Measurements from ENCODE around the gene XYLT2.

The XYLT2 gene

GRCh38 chr17:50365649-50366393 is 19.9 kb downstream of the XYLT2 start:
- no peak for FAIRE-seq

DNA sequence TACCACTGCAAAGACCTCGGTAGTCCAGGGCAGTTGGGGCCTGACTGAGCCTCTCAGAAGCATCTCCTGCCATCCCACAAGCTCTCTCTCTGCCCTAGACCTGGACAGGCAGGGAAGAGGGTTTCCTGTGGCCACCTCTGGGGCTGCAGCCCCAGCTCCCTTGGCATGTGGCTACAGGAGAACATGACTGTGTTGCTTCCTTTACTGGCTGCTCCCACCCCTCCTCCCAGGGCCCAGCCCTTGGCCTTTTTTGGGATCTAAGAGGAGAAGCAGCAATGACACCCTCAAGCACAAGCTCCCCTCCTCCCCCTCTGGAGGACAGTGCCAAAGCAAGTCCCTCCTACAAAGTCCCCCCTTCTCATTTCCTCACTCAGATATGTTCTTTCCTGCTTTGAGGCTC is 21.5 kb downstream of the XYLT2 start:
- FAIRE-seq = no peak

DNA sequence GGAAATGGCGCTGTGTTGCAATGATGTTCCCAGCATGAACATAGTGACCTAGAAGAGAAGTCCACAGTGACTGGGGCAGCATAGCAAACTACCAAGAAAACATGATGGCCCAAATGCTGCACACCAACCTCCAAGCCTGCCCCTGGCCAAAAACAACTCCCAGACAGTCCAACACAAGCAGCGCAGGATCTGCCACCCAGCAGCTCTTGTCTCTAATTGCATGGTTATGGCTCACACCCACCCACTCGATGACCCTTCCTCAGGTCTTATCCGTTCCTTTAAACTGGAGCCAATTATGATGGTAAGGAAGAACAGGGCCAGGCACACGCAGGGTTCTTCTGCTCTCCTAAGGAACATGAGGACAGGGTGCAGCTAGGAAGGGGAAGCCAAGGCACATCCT is 24.1 kb downstream of the XYLT2 start:
- FAIRE-seq = no peak

DNA sequence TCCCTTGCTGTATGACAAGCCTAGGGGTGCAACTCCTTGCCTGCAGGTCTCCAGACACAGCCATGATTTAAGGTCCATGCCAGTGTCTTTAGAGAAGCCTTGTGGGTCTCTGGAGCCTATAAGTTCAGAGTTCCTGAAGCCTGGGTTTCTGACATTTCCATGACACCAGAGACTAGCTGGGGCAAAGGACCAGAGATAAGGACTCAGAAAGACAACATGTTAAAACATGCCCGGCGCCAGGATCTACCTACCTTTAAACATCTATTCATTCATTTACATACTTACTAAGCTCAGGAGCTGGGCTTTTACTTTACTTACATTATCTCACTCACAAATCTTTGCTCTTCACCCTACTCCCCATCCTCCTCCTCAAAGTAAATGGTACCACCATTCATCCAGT is 25.6 kb downstream of the XYLT2 start:
- FAIRE-seq = no peak

DNA sequence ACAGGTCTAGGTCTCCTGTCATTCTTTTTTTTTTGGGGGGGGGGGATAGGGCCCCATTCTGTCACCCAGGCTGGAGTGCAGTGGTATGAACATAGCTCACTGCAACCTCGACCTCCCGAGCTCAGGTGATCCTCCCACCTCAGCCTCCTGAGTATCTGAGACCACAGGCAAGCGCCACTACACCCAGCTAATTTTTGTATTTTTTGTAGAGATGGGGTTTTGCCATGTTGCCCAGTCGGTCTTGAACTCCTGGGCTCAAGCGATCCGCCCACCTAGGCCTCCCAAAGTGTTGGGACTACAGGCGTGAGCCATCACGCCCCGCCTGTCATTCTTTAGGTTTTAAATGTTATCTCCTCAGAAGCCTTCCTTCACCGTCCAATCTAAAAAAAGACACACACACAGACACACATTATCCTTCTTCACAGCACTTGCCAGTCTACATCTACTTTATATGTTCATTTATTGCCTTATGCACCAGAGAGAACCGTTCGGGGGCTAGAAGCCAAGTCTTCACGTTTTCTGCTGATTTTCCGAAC is 26.4 kb downstream of the XYLT2 start:
- no peak for FAIRE-seq

GRCh38 chr17:50372758-50373556 is 27.0 kb downstream of the XYLT2 start, which contains the start of the genes EME1 and MRPL27:
EME1 (plus strand) TSS chr17:50373229; CDS start chr17:50375209, 1,980 bp downstream.
MRPL27 (minus strand) TSS chr17:50373184; CDS start chr17:50373170, 14 bp downstream.
- FAIRE-seq = no peak

- FAIRE-seq = no peak
Observed at GRCh38 chr17:50373705-50374104, 27.8 kb downstream of the XYLT2 start.

DNA sequence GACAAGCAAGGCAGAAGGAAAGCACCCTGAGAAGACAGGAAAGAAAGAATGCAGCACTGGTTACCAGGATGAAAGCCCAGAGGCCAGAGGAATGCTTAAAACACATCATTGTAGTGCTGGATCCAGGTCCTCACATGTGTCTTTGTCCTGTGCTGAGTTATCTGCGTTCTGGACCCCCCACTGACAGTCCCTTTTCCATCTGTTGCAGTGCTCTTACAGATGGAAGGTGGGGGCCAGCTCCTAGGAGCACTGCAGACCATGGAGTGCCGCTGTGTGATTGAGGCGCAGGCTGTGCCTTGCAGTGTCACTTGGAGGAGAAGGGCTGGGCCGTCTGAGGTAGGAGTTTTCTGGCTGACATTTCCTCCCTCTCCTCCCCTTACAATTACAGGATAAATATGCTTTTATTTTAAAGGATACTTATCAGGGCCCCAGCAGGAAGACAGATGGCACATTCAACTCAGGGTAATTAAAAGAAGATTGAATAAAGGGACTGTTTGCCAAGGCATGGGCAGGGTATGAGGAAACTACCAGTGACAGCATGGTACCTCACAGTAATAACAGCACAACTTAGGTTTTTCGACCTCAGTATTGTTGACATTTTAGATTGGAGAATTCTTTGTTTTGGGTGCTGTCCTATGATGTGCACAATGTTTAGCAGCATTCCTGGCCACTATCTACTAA is 30.1 kb downstream of the XYLT2 start:
- no peak for FAIRE-seq

- FAIRE-seq = no peak
Observed at GRCh38 chr17:50379351-50380132, 33.6 kb downstream of the XYLT2 start.

GRCh38 chr17:50380369-50381259 is 34.7 kb downstream of the XYLT2 start:
- FAIRE-seq = no peak

DNA sequence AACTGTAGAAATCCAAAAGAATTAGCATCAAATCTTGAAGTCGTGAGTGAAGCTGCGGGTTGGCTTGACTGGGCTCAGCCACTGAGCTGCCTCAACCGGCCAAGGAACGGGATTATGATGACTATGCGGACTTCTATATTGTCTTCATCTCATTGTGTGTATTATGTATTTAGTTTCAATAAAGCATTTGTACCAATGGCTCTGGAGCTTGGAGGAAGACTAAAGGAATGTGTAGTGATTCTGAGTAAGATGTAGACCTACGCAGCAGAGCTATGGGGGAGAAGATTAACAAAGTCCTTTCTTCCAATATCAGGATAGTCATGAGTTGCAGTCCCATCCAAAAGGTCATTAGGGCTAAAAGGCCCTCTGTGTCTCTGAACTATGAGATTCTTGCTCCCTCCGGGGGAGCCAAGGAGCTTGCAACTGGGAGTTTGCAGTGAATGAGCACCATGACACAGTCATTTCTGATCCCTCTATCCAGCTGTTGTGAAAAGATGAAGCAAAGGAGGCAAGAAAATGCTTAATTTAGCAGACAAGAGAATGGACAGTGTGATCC is 35.4 kb downstream of the XYLT2 start:
- FAIRE-seq = no peak

- no peak for FAIRE-seq
Observed at GRCh38 chr17:50381920-50382319, 36.0 kb downstream of the XYLT2 start.

DNA sequence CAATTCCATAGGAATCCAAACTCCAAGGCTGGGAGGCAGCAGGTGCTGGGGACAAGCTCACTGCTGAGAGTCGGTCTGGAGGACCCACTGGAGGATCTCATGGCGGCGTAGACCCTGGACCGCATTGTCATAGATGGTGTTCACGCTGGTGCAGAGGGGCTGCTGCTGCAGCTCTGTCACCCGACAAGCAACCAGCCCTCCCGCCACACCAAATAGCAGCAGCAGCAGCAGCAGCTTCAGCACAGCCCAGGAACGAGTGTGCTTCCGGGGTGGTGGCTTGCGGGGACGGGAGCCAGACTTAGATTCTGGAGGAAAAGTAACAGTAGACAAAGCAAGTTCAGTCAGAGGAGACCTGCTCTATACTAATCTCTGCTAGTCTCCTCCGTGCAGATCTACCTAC is 37.0 kb downstream of the XYLT2 start:
- no peak for FAIRE-seq

DNA sequence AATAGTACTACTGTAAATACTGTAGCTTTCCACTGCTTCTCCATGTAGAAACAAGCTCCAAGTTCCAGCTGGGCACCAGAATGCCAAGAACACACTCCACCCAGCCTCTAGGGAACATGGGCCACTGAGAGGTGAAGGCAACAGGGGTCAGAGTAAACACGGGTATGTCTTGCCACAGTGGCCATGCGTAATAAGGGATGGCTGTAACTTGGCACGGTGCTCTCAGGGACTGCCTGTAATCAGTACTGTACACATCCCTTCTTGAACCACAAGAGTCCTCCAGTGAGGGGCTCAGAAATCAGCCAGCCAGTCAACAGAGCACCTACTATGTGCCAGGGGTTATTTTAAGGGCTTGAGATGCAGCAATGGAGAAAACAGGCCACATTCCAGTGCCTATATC is 40.6 kb downstream of the XYLT2 start:
- no peak for FAIRE-seq

- FAIRE-seq = no peak
Observed at GRCh38 chr17:50388728-50389127, 42.8 kb downstream of the XYLT2 start.

DNA sequence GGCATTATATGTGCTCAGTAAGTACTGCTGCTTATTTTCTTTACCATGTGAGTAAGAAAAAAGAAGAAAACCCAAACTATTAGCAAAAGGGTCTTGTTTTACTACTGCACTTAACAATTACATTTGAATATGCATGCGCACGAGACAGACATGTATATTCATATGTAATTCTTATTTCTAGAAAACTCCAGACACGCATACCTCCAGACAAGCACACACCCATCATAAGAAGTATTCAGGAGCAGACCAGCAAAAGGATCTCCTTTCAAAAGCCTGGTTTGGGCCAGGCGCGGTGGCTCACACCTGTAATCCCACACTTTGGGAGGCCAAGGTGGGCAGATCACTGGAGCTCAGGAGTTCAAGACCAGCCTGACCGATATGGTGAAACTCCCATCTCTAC is 43.6 kb downstream of the XYLT2 start:
- no peak for FAIRE-seq

DNA sequence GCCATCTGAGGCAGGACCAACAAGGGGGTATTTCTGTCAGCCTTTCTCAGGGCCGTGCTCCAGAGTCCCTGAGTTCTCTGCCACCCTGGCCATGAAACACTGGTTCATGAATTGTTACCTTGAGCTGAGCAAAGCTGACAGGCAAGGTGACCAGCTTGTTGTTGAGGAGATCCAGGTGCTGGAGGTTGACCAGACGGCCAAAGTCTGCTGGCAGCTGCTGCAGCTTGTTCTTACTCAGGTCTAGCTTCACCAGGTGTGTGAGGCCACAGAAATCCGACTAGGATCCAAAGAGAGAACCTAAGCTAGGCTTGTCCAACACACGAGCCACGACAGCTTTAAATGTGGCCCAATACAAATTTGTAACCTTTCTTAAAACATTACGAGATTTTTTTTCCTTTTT is 46.7 kb downstream of the XYLT2 start:
- FAIRE-seq = no peak

DNA sequence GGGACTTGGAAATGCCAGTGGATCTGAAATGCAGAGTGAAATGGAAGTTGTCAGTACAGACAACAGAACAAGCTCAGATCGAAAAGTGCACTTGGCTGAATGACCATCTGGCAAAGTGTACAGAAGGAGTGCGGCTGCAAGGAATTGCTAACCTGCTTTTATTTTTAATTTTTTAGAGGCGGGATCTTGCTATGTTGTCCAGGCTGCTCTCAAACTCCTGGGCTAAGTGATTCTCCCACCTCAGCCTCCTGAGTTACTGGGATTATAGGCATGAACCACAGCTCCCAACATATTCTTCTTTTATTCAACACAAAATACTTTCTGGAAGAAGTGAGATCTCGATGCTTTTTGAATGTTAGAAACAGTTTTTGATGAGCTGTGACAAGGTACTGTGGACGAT is 47.8 kb downstream of the XYLT2 start:
- FAIRE-seq = no peak

DNA sequence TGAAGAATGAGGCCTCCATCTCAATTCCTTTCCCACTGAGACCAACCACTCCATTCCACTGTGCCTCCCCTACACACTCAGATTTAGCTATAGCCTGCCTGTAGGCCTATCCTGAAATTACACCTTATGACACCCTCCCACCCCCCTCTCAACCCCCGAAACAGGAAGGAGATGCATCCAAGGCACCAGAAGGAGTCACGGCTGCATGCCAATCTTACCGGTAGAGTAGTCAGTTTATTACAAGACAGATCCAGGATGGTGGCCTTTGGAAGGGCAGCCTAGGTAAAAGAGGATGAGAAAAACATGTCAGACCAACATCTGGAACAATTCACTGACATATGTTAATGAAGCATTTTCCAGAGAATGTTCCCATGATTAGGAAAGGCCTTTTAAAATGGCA is 48.8 kb downstream of the XYLT2 start:
- no peak for FAIRE-seq

DNA sequence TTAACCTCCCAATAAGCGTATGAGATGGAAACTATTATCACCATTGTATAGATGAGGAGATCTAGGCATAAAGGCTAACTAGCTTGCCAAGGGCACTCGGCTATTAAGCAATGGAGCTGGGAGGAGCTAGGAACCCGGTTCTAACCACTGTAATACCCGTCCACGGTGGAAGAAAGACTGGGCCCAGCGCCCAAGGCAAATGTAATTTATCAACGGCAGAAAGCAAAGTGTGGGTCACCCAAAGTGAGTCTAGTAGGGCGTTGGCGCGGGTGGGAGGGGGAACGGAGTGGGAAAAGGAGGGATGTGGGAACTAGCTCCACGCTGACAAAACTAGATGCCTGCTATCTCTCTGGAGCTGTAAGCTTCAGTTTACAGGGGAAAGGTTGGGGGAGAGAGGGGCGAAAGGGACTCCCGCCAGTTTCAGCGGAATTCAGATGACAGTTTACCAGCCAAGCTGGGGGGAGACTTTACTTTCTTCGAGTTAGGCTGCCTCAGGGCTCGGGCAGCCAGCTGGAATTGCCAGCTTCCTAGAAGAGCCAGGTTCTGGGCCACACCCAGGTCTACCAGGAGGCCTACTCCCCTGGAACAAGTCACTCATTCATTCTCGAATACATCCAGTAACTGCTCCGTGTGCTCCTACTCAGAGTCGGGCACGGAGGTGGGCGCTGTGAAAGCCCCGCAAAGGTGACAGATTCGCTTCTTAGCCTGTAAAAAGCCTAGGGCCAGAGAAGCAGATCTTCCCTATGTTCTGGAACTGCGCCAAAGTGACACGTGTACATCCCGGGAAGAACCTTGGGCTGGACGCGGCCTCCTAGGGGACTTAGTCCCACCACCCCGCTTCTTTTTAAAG is 50.6 kb downstream of the XYLT2 start:
- no peak for FAIRE-seq
